H9 (cell line): Measurements from ENCODE around the gene PEAK3. TPM values are rescaled to one million over a fixed set of nuclear protein-coding genes. Genes with fewer than 3 reads are reported as not detected.

Experiments
- DNase-seq: peaks from one replicate; pipeline ENCODE4 v3.0.0-alpha.2; 2017
- H2AFZ ChIP-seq: one replicate; pipeline ENCODE4 v1.6.1; 2013; ENCODE audit warnings: mild to moderate bottlenecking, low read length, control low read depth, moderate library complexity
- H2AK5ac ChIP-seq: 2 replicates; pipeline ENCODE4 v1.6.1; 2013; ENCODE audit warnings: low read length, control low read depth, mixed read lengths; ENCODE audit not compliant: insufficient read length
- H2BK120ac ChIP-seq: one replicate; pipeline ENCODE4 v1.6.1; 2013; ENCODE audit warnings: low read depth, mild to moderate bottlenecking, low read length, control low read depth, inconsistent platforms; ENCODE audit not compliant: poor library complexity, severe bottlenecking
- H2BK12ac ChIP-seq: 2 replicates; pipeline ENCODE4 v1.6.1; 2013; ENCODE audit warnings: low read length, control low read depth, mixed read lengths, low read depth; ENCODE audit not compliant: insufficient read length
- H2BK15ac ChIP-seq: 2 replicates; pipeline ENCODE4 v1.6.1; 2013; ENCODE audit warnings: low read depth, low read length, control low read depth
- H2BK20ac ChIP-seq: one replicate; pipeline ENCODE4 v1.6.1; 2013; ENCODE audit warnings: low read depth, mild to moderate bottlenecking, low read length, control low read depth, inconsistent platforms; ENCODE audit not compliant: poor library complexity, severe bottlenecking
- H2BK5ac ChIP-seq: 2 replicates; pipeline ENCODE4 v1.6.1; 2013; ENCODE audit warnings: low read length, control low read depth, mixed read lengths; ENCODE audit not compliant: insufficient read length
- H3K14ac ChIP-seq: 2 replicates; pipeline ENCODE4 v1.6.1; 2013; ENCODE audit warnings: low read length, control low read depth; ENCODE audit not compliant: insufficient read depth
- H3K18ac ChIP-seq: 2 replicates; pipeline ENCODE4 v1.6.1; 2013; ENCODE audit warnings: low read depth, mild to moderate bottlenecking, mixed read lengths, low read length, control low read depth; ENCODE audit not compliant: insufficient read length
- H3K23ac ChIP-seq: 2 replicates; pipeline ENCODE4 v1.6.1; 2013; ENCODE audit warnings: low read length, control low read depth, mixed read lengths, low read depth; ENCODE audit not compliant: insufficient read length
- H3K23me2 ChIP-seq: 2 replicates; pipeline ENCODE4 v1.6.1; 2013; ENCODE audit warnings: low read depth, mild to moderate bottlenecking, mixed read lengths, low read length, control low read depth; ENCODE audit not compliant: insufficient read length, poor library complexity, severe bottlenecking
- H3K27ac ChIP-seq: 2 replicates; pipeline ENCODE4 v1.5.1; 2013; ENCODE audit warnings: low read length, control low read depth, mixed read lengths, low read depth; ENCODE audit not compliant: insufficient read length
- H3K27me3 ChIP-seq: 2 replicates; pipeline ENCODE4 v1.6.1; 2013; ENCODE audit warnings: low read length, control low read depth, inconsistent platforms; ENCODE audit not compliant: insufficient read depth
- H3K4ac ChIP-seq: 2 replicates; pipeline ENCODE4 v1.6.1; 2013; ENCODE audit warnings: low read depth, mild to moderate bottlenecking, control low read depth, inconsistent platforms, low read length, moderate library complexity
- H3K4me1 ChIP-seq: 2 replicates; pipeline ENCODE4 v1.6.1; 2013; ENCODE audit warnings: low read length, control low read depth, inconsistent platforms; ENCODE audit not compliant: insufficient read depth
- H3K4me2 ChIP-seq: 2 replicates; pipeline ENCODE4 v1.6.1; 2013; ENCODE audit warnings: low read length, control low read depth, mixed read lengths; ENCODE audit not compliant: insufficient read length, insufficient read depth
- H3K56ac ChIP-seq: 2 replicates; pipeline ENCODE4 v1.6.1; 2013; ENCODE audit warnings: low read depth, mild to moderate bottlenecking, mixed read lengths, low read length, control low read depth; ENCODE audit not compliant: insufficient read length
- H3K79me1 ChIP-seq: 2 replicates; pipeline ENCODE4 v1.6.1; 2013; ENCODE audit warnings: low read depth, mild to moderate bottlenecking, moderate library complexity, low read length, control low read depth, inconsistent platforms; ENCODE audit not compliant: insufficient read depth, poor library complexity, severe bottlenecking
- H3K79me2 ChIP-seq: 2 replicates; pipeline ENCODE4 v1.6.1; 2013; ENCODE audit warnings: low read length, control low read depth, inconsistent platforms; ENCODE audit not compliant: insufficient read depth
- H3K9ac ChIP-seq: 2 replicates; pipeline ENCODE4 v1.6.1; 2013; ENCODE audit warnings: low read length, control low read depth, mixed read lengths; ENCODE audit not compliant: insufficient read length; ENCODE audit errors: extremely low read depth
- H3K9me3 ChIP-seq: one replicate; pipeline ENCODE4 v1.6.1; 2013; ENCODE audit warnings: low read depth, low read length, inconsistent platforms; ENCODE audit not compliant: control insufficient read depth
- H3T11ph ChIP-seq: one replicate; pipeline ENCODE4 v1.6.1; 2013; ENCODE audit warnings: mild to moderate bottlenecking, low read length, control low read depth, inconsistent platforms
- H4K20me1 ChIP-seq: one replicate; pipeline ENCODE4 v1.6.1; 2013; ENCODE audit not compliant: control insufficient read depth, insufficient read length, insufficient read depth
- H4K5ac ChIP-seq: 2 replicates; pipeline ENCODE4 v1.6.1; 2013; ENCODE audit warnings: low read depth, mild to moderate bottlenecking, mixed read lengths, low read length, control low read depth; ENCODE audit not compliant: insufficient read length
- H4K8ac ChIP-seq: replicated peaks from 2 replicates; pipeline ENCODE4 v1.6.1; 2013; ENCODE audit warnings: low read length, control low read depth, mixed read lengths, low read depth; ENCODE audit not compliant: insufficient read length
- H4K91ac ChIP-seq: 2 replicates; pipeline ENCODE4 v1.6.1; 2013; ENCODE audit warnings: low read depth, mild to moderate bottlenecking, moderate library complexity, mixed read lengths, low read length, control low read depth; ENCODE audit not compliant: insufficient read length
- H3K27ac Mint-ChIP-seq, 3 experiments: 2 replicates in 2 of 3; 3 replicates in 1 of 3; pipeline ENCODE4 v1.8.0; 2020 to 2021; ENCODE audit warnings: mixed read lengths in 3 of 3, mild to moderate bottlenecking in 1 of 3, moderate library complexity in 1 of 3
- H3K27me3 Mint-ChIP-seq: 2 replicates; pipeline ENCODE4 v1.8.0; 2021; ENCODE audit warnings: low read depth, mild to moderate bottlenecking, moderate library complexity, mixed read lengths
- H3K36me3 Mint-ChIP-seq, 3 experiments: 2 replicates in 2 of 3; 3 replicates in 1 of 3; pipeline ENCODE4 v1.8.0; 2020 to 2021; ENCODE audit warnings: low read depth in 3 of 3, mixed read lengths in 3 of 3; ENCODE audit not compliant: insufficient read depth in 1 of 3
- H3K4me1 Mint-ChIP-seq, 2 experiments: 2 replicates each; pipeline ENCODE4 v1.8.0; 2020; ENCODE audit warnings: mixed read lengths in 2 of 2
- H3K4me3 Mint-ChIP-seq, 2 experiments: 2 replicates in 1 of 2; 3 replicates in 1 of 2; pipeline ENCODE4 v1.8.0; 2020 to 2021; ENCODE audit warnings: mild to moderate bottlenecking in 2 of 2, mixed read lengths in 2 of 2, moderate library complexity in 1 of 2
- H3K9me3 Mint-ChIP-seq, 2 experiments: 2 replicates in 1 of 2; 3 replicates in 1 of 2; pipeline ENCODE4 v1.8.0; 2020; ENCODE audit warnings: mild to moderate bottlenecking in 2 of 2, mixed read lengths in 2 of 2, moderate library complexity in 1 of 2
- CTCF ChIP-seq: fragments of 200-600 bp; sonication (generic); conservative IDR thresholded peaks from 3 replicates; pipeline ENCODE4 v1.8.0; 2021; ENCODE audit warnings: antibody characterized with exemption, mild to moderate bottlenecking
- WGBS: extraction: QIAGEN DNeasy Blood & Tissue Kit; methylation state at CpG from one replicate; pipeline ENCODE4 v1.1.7; 2013; ENCODE audit warnings: missing lambda C conversion rate, low lambda C conversion rate, mixed read lengths; ENCODE audit not compliant: insufficient read length; ENCODE audit errors: extremely low coverage; 5-methylcytosine and 5-hydroxymethylcytosine counted together
- total RNA-seq: library from RNA; stranded (reverse); gene quantifications from 2 replicates; pipeline ENCODE4 v1.2.1, GENCODE V29; 2021

Gene PEAK3
- total RNA-seq, 1 experiment from 2014 or later = not detected

GRCh38 chr19:2318923-2319322 lies 36.9 kb upstream of the PEAK3 start:
- Histone ChIP-seq H3K56ac (no peak overlapping the region), H3K23me2 (no peaks in the 10 kb centered on the region), H2BK12ac (no peak overlapping the region), H3K79me1 (no peaks in the 10 kb centered on the region), H2BK5ac (no peak overlapping the region), H3K4ac (no peak overlapping the region), H3K4me2 (no peak overlapping the region), H3T11ph (no peak overlapping the region), H3K23ac (no peak overlapping the region), H3K14ac (no peak overlapping the region), H2AK5ac (no peak overlapping the region), H3K27ac (no peak overlapping the region), H3K79me2 (no peaks in the 10 kb centered on the region), H3K18ac (no peak overlapping the region), H4K91ac (no peak overlapping the region), H2BK20ac (no peak overlapping the region), H2BK15ac (no peak overlapping the region), H2AFZ (no peak overlapping the region), H4K20me1 (no peaks in the 10 kb centered on the region), H2BK120ac (no peak overlapping the region), H4K8ac (no peak overlapping the region), H3K9ac (no peak overlapping the region), H3K4me1 (no peaks in the 10 kb centered on the region), H4K5ac (no peak overlapping the region), H3K9me3 (no peaks in the 10 kb centered on the region), H3K27me3 (no peaks in the 10 kb centered on the region)
- no peak overlapping the region for H3K27ac Mint-ChIP-seq
- no peak for DNase-seq
- H3K4me1 Mint-ChIP-seq = 0 out of 4 replicates have a peak, but pooled peaks cover 6 to 12% of the 10 kb centered on the region in 2 experiments
- peaks cover 23% of the 10 kb centered on the region for H3K27me3 Mint-ChIP-seq
- TF ChIP-seq CTCF = no peak
- WGBS = no CpG with 5 or more reads among the region's 6 CpGs
- H3K9me3 Mint-ChIP-seq = peaks cover 0 to 9% of the 10 kb centered on the region in 2 experiments; a peak in 3 of 5 replicates
- no peak overlapping the region for H3K4me3 Mint-ChIP-seq
- H3K36me3 Mint-ChIP-seq = peaks cover 2 to 14% (median 10%) of the 10 kb centered on the region in 3 experiments; a peak in 4 of 7 replicates
